ENCODE results near the gene CHST15. TPM values are rescaled to one million over a fixed set of nuclear protein-coding genes. Genes with fewer than 3 reads are reported as not detected.

CHST15 gene
- total and polyA plus RNA-seq, 4 donors = 30.7 to 46.2 (median 33.3) TPM

- peaks cover 3% of the 10 kb centered on the region for H3K4me1 ChIP-seq (ENCODE audit: control insufficient read depth, insufficient read depth, low read length)
- WGBS (ENCODE audit: insufficient coverage) = 89% methylated on average over 2 of the region's 2 CpGs
- H3K9me3 ChIP-seq (ENCODE audit: control insufficient read depth, insufficient read depth, low read length) = no peaks in the 10 kb centered on the region
- no peak overlapping the region for H3K27ac ChIP-seq (ENCODE audit: low read depth, low read length)
- DNase-seq (ENCODE audit: low read depth in 4 of 6, low spot score in 6 of 6) = no peak
- peaks cover under 1% of the 10 kb centered on the region for H3K27me3 ChIP-seq (ENCODE audit: control insufficient read depth, insufficient read depth, low read length)
- no peak overlapping the region for H3K4me3 ChIP-seq (ENCODE audit: low read depth, low read length)
- H3K36me3 ChIP-seq (ENCODE audit: control insufficient read depth, insufficient read depth, low read length) = no peaks in the 10 kb centered on the region
Measured at GRCh38 chr10:124124769-124125161, 31.4 kb upstream of the CHST15 start.

- WGBS (ENCODE audit: insufficient coverage) = 87% methylated on average over 9 of the region's 10 CpGs
- DNase-seq (ENCODE audit: low read depth in 4 of 6, low spot score in 6 of 6) = no peak
- H3K4me1 ChIP-seq (ENCODE audit: control insufficient read depth, insufficient read depth, low read length) = peaks cover 8% of the 10 kb centered on the region
- no peaks in the 10 kb centered on the region for H3K36me3 ChIP-seq (ENCODE audit: control insufficient read depth, insufficient read depth, low read length)
- H3K27me3 ChIP-seq (ENCODE audit: control insufficient read depth, insufficient read depth, low read length) = no peaks in the 10 kb centered on the region
- no peak overlapping the region for H3K27ac ChIP-seq (ENCODE audit: low read depth, low read length)
- H3K9me3 ChIP-seq (ENCODE audit: control insufficient read depth, insufficient read depth, low read length) = no peaks in the 10 kb centered on the region
- H3K4me3 ChIP-seq (ENCODE audit: low read depth, low read length) = no peak overlapping the region
Measured at GRCh38 chr10:124124123-124124768, 30.8 kb upstream of the CHST15 start.

GRCh38 chr10:124123156-124123555 lies 29.8 kb upstream of the CHST15 start:
- Histone ChIP-seq H3K27me3 (ENCODE audit: control insufficient read depth, insufficient read depth, low read length) (no peaks in the 10 kb centered on the region), H3K4me1 (ENCODE audit: control insufficient read depth, insufficient read depth, low read length) (peaks cover 10% of the 10 kb centered on the region), H3K4me3 (ENCODE audit: low read depth, low read length) (no peak overlapping the region), H3K9me3 (ENCODE audit: control insufficient read depth, insufficient read depth, low read length) (no peaks in the 10 kb centered on the region), H3K27ac (ENCODE audit: low read depth, low read length) (no peak overlapping the region), H3K36me3 (ENCODE audit: control insufficient read depth, insufficient read depth, low read length) (no peaks in the 10 kb centered on the region)
- DNase-seq (ENCODE audit: low read depth in 4 of 6, low spot score in 6 of 6) = no peak
- WGBS (ENCODE audit: insufficient coverage) = 94% methylated on average over 6 of the region's 8 CpGs

- Histone ChIP-seq H3K27ac (ENCODE audit: low read depth, low read length) (no peak overlapping the region), H3K4me1 (ENCODE audit: control insufficient read depth, insufficient read depth, low read length) (peaks cover 14% of the 10 kb centered on the region), H3K9me3 (ENCODE audit: control insufficient read depth, insufficient read depth, low read length) (no peaks in the 10 kb centered on the region), H3K4me3 (ENCODE audit: low read depth, low read length) (no peak overlapping the region), H3K36me3 (ENCODE audit: control insufficient read depth, insufficient read depth, low read length) (no peaks in the 10 kb centered on the region), H3K27me3 (ENCODE audit: control insufficient read depth, insufficient read depth, low read length) (no peaks in the 10 kb centered on the region)
- DNase-seq (ENCODE audit: low read depth in 4 of 6, low spot score in 6 of 6) = no peak
- 92% methylated on average over 13 of the region's 13 CpGs for WGBS (ENCODE audit: insufficient coverage)
Measured at GRCh38 chr10:124122211-124122610, 28.8 kb upstream of the CHST15 start.

GRCh38 chr10:124120410-124121061 lies 27.1 kb upstream of the CHST15 start:
- Histone ChIP-seq H3K9me3 (ENCODE audit: control insufficient read depth, insufficient read depth, low read length) (no peaks in the 10 kb centered on the region), H3K4me1 (ENCODE audit: control insufficient read depth, insufficient read depth, low read length) (peaks cover 23% of the 10 kb centered on the region), H3K27ac (ENCODE audit: low read depth, low read length) (no peak overlapping the region), H3K27me3 (ENCODE audit: control insufficient read depth, insufficient read depth, low read length) (no peaks in the 10 kb centered on the region), H3K4me3 (ENCODE audit: low read depth, low read length) (no peak overlapping the region), H3K36me3 (ENCODE audit: control insufficient read depth, insufficient read depth, low read length) (no peaks in the 10 kb centered on the region)
- DNase-seq (ENCODE audit: low read depth in 4 of 6, low spot score in 6 of 6) = no peak
- WGBS (ENCODE audit: insufficient coverage) = 84% methylated on average over 4 of the region's 4 CpGs

GRCh38 chr10:124119946-124120345 lies 26.5 kb upstream of the CHST15 start:
- peak in 2 of 6 donors; percentile 42 to 71 for DNase-seq (ENCODE audit: low read depth in 4 of 6, low spot score in 6 of 6)
- H3K27me3 ChIP-seq (ENCODE audit: control insufficient read depth, insufficient read depth, low read length) = no peaks in the 10 kb centered on the region
- H3K36me3 ChIP-seq (ENCODE audit: control insufficient read depth, insufficient read depth, low read length) = no peaks in the 10 kb centered on the region
- H3K9me3 ChIP-seq (ENCODE audit: control insufficient read depth, insufficient read depth, low read length) = no peaks in the 10 kb centered on the region
- H3K4me3 ChIP-seq (ENCODE audit: low read depth, low read length) = no peak overlapping the region
- H3K4me1 ChIP-seq (ENCODE audit: control insufficient read depth, insufficient read depth, low read length) = peaks cover 23% of the 10 kb centered on the region
- 58% methylated on average over 11 of the region's 11 CpGs for WGBS (ENCODE audit: insufficient coverage)
- no peak overlapping the region for H3K27ac ChIP-seq (ENCODE audit: low read depth, low read length)

- no peaks in the 10 kb centered on the region for H3K36me3 ChIP-seq (ENCODE audit: control insufficient read depth, insufficient read depth, low read length)
- H3K4me3 ChIP-seq (ENCODE audit: low read depth, low read length) = no peak overlapping the region
- no peaks in the 10 kb centered on the region for H3K9me3 ChIP-seq (ENCODE audit: control insufficient read depth, insufficient read depth, low read length)
- no peaks in the 10 kb centered on the region for H3K27me3 ChIP-seq (ENCODE audit: control insufficient read depth, insufficient read depth, low read length)
- H3K27ac ChIP-seq (ENCODE audit: low read depth, low read length) = no peak overlapping the region
- 89% methylated on average over 4 of the region's 4 CpGs for WGBS (ENCODE audit: insufficient coverage)
- peaks cover 23% of the 10 kb centered on the region for H3K4me1 ChIP-seq (ENCODE audit: control insufficient read depth, insufficient read depth, low read length)
- no peak for DNase-seq (ENCODE audit: low read depth in 4 of 6, low spot score in 6 of 6)
Measured at GRCh38 chr10:124119216-124119615, 25.8 kb upstream of the CHST15 start.

GRCh38 chr10:124117833-124118232 lies 24.4 kb upstream of the CHST15 start:
- no peak overlapping the region for H3K27ac ChIP-seq (ENCODE audit: low read depth, low read length)
- no peaks in the 10 kb centered on the region for H3K27me3 ChIP-seq (ENCODE audit: control insufficient read depth, insufficient read depth, low read length)
- H3K4me3 ChIP-seq (ENCODE audit: low read depth, low read length) = no peak overlapping the region
- H3K4me1 ChIP-seq (ENCODE audit: control insufficient read depth, insufficient read depth, low read length) = peaks cover 25% of the 10 kb centered on the region
- no peak for DNase-seq (ENCODE audit: low read depth in 4 of 6, low spot score in 6 of 6)
- 60% methylated on average over 1 of the region's 6 CpGs for WGBS (ENCODE audit: insufficient coverage)
- no peaks in the 10 kb centered on the region for H3K36me3 ChIP-seq (ENCODE audit: control insufficient read depth, insufficient read depth, low read length)
- H3K9me3 ChIP-seq (ENCODE audit: control insufficient read depth, insufficient read depth, low read length) = no peaks in the 10 kb centered on the region

GRCh38 chr10:124117511-124117785 lies 24.1 kb upstream of the CHST15 start:
- H3K4me1 ChIP-seq (ENCODE audit: control insufficient read depth, insufficient read depth, low read length) = peaks cover 26% of the 10 kb centered on the region
- no peaks in the 10 kb centered on the region for H3K36me3 ChIP-seq (ENCODE audit: control insufficient read depth, insufficient read depth, low read length)
- WGBS (ENCODE audit: insufficient coverage) = 100% methylated on average over 3 of the region's 5 CpGs
- no peak overlapping the region for H3K27ac ChIP-seq (ENCODE audit: low read depth, low read length)
- no peak for DNase-seq (ENCODE audit: low read depth in 4 of 6, low spot score in 6 of 6)
- no peaks in the 10 kb centered on the region for H3K9me3 ChIP-seq (ENCODE audit: control insufficient read depth, insufficient read depth, low read length)
- no peaks in the 10 kb centered on the region for H3K27me3 ChIP-seq (ENCODE audit: control insufficient read depth, insufficient read depth, low read length)
- no peak overlapping the region for H3K4me3 ChIP-seq (ENCODE audit: low read depth, low read length)

GRCh38 chr10:124116771-124117510 lies 23.5 kb upstream of the CHST15 start:
- peak in 1 of 6 donors; percentile 3 for DNase-seq (ENCODE audit: low read depth in 4 of 6, low spot score in 6 of 6)
- peaks cover 26% of the 10 kb centered on the region for H3K4me1 ChIP-seq (ENCODE audit: control insufficient read depth, insufficient read depth, low read length)
- H3K27me3 ChIP-seq (ENCODE audit: control insufficient read depth, insufficient read depth, low read length) = no peaks in the 10 kb centered on the region
- H3K4me3 ChIP-seq (ENCODE audit: low read depth, low read length) = no peak overlapping the region
- H3K36me3 ChIP-seq (ENCODE audit: control insufficient read depth, insufficient read depth, low read length) = no peaks in the 10 kb centered on the region
- no peak overlapping the region for H3K27ac ChIP-seq (ENCODE audit: low read depth, low read length)
- H3K9me3 ChIP-seq (ENCODE audit: control insufficient read depth, insufficient read depth, low read length) = no peaks in the 10 kb centered on the region
- WGBS (ENCODE audit: insufficient coverage) = 81% methylated on average over 12 of the region's 12 CpGs

Data from spinal cord (tissue), 10 donors.